Measurements from ENCODE around the gene CELA1.

Gene CELA1

GRCh38 chr12:51388846-51389245 lies 42.4 kb upstream of the CELA1 start:
- Histone ChIP-seq H3K4me1 (ENCODE audit: control insufficient read depth, insufficient read depth, low read length, poor library complexity, severe bottlenecking) (peaks cover 38% of the 10 kb centered on the region), H3K9me3 (ENCODE audit: control insufficient read depth, low read length) (no peaks in the 10 kb centered on the region), H3K36me3 (ENCODE audit: control insufficient read depth, insufficient read depth, low read length) (no peaks in the 10 kb centered on the region), H3K27me3 (replicated peaks; ENCODE audit: control insufficient read depth, insufficient read depth, low read length, poor library complexity, severe bottlenecking) (no peaks in the 10 kb centered on the region), H3K27ac (ENCODE audit: insufficient read depth, low read length, poor library complexity, severe bottlenecking) (no peak overlapping the region), H3K4me3 (ENCODE audit: insufficient read depth, low read depth, low read length, poor library complexity, severe bottlenecking) (no peak overlapping the region)
- no peak for DNase-seq

GRCh38 chr12:51388069-51388799 lies 41.8 kb upstream of the CELA1 start:
- no peak for DNase-seq
- Histone ChIP-seq H3K27me3 (replicated peaks; ENCODE audit: control insufficient read depth, insufficient read depth, low read length, poor library complexity, severe bottlenecking) (no peaks in the 10 kb centered on the region), H3K4me3 (ENCODE audit: insufficient read depth, low read depth, low read length, poor library complexity, severe bottlenecking) (no peak overlapping the region), H3K9me3 (ENCODE audit: control insufficient read depth, low read length) (no peaks in the 10 kb centered on the region), H3K27ac (ENCODE audit: insufficient read depth, low read length, poor library complexity, severe bottlenecking) (no peak overlapping the region), H3K36me3 (ENCODE audit: control insufficient read depth, insufficient read depth, low read length) (no peaks in the 10 kb centered on the region), H3K4me1 (ENCODE audit: control insufficient read depth, insufficient read depth, low read length, poor library complexity, severe bottlenecking) (peaks cover 38% of the 10 kb centered on the region)

- H3K27me3 ChIP-seq (replicated peaks; ENCODE audit: control insufficient read depth, insufficient read depth, low read length, poor library complexity, severe bottlenecking) = no peaks in the 10 kb centered on the region
- H3K9me3 ChIP-seq (ENCODE audit: control insufficient read depth, low read length) = no peaks in the 10 kb centered on the region
- no peak for DNase-seq
- no peak overlapping the region for H3K27ac ChIP-seq (ENCODE audit: insufficient read depth, low read length, poor library complexity, severe bottlenecking)
- peaks cover 25% of the 10 kb centered on the region for H3K4me1 ChIP-seq (ENCODE audit: control insufficient read depth, insufficient read depth, low read length, poor library complexity, severe bottlenecking)
- H3K36me3 ChIP-seq (ENCODE audit: control insufficient read depth, insufficient read depth, low read length) = no peaks in the 10 kb centered on the region
- no peak overlapping the region for H3K4me3 ChIP-seq (ENCODE audit: insufficient read depth, low read depth, low read length, poor library complexity, severe bottlenecking)
Observed at GRCh38 chr12:51386351-51386750, 39.9 kb upstream of the CELA1 start.

GRCh38 chr12:51383269-51383905 lies 36.9 kb upstream of the CELA1 start:
- H3K4me1 ChIP-seq (ENCODE audit: control insufficient read depth, insufficient read depth, low read length, poor library complexity, severe bottlenecking) = peaks cover 9% of the 10 kb centered on the region
- no peaks in the 10 kb centered on the region for H3K27me3 ChIP-seq (replicated peaks; ENCODE audit: control insufficient read depth, insufficient read depth, low read length, poor library complexity, severe bottlenecking)
- H3K9me3 ChIP-seq (ENCODE audit: control insufficient read depth, low read length) = no peaks in the 10 kb centered on the region
- no peak overlapping the region for H3K4me3 ChIP-seq (ENCODE audit: insufficient read depth, low read depth, low read length, poor library complexity, severe bottlenecking)
- DNase-seq = no peak
- no peak overlapping the region for H3K27ac ChIP-seq (ENCODE audit: insufficient read depth, low read length, poor library complexity, severe bottlenecking)
- H3K36me3 ChIP-seq (ENCODE audit: control insufficient read depth, insufficient read depth, low read length) = peaks cover 19% of the 10 kb centered on the region

- Histone ChIP-seq H3K36me3 (ENCODE audit: control insufficient read depth, insufficient read depth, low read length) (peaks cover 26% of the 10 kb centered on the region), H3K4me3 (ENCODE audit: insufficient read depth, low read depth, low read length, poor library complexity, severe bottlenecking) (no peak overlapping the region), H3K27me3 (replicated peaks; ENCODE audit: control insufficient read depth, insufficient read depth, low read length, poor library complexity, severe bottlenecking) (no peaks in the 10 kb centered on the region), H3K4me1 (ENCODE audit: control insufficient read depth, insufficient read depth, low read length, poor library complexity, severe bottlenecking) (peaks cover 9% of the 10 kb centered on the region), H3K9me3 (ENCODE audit: control insufficient read depth, low read length) (no peaks in the 10 kb centered on the region), H3K27ac (ENCODE audit: insufficient read depth, low read length, poor library complexity, severe bottlenecking) (no peak overlapping the region)
- no peak for DNase-seq
Observed at GRCh38 chr12:51382173-51382572, 35.7 kb upstream of the CELA1 start.

GRCh38 chr12:51381226-51382079 lies 35.0 kb upstream of the CELA1 start:
- H3K27me3 ChIP-seq (replicated peaks; ENCODE audit: control insufficient read depth, insufficient read depth, low read length, poor library complexity, severe bottlenecking) = no peaks in the 10 kb centered on the region
- H3K9me3 ChIP-seq (ENCODE audit: control insufficient read depth, low read length) = no peaks in the 10 kb centered on the region
- no peak overlapping the region for H3K27ac ChIP-seq (ENCODE audit: insufficient read depth, low read length, poor library complexity, severe bottlenecking)
- peaks cover 9% of the 10 kb centered on the region for H3K4me1 ChIP-seq (ENCODE audit: control insufficient read depth, insufficient read depth, low read length, poor library complexity, severe bottlenecking)
- peaks cover 31% of the 10 kb centered on the region for H3K36me3 ChIP-seq (ENCODE audit: control insufficient read depth, insufficient read depth, low read length)
- no peak overlapping the region for H3K4me3 ChIP-seq (ENCODE audit: insufficient read depth, low read depth, low read length, poor library complexity, severe bottlenecking)
- no peak for DNase-seq

GRCh38 chr12:51379571-51379970 lies 33.1 kb upstream of the CELA1 start:
- peaks cover 9% of the 10 kb centered on the region for H3K4me1 ChIP-seq (ENCODE audit: control insufficient read depth, insufficient read depth, low read length, poor library complexity, severe bottlenecking)
- H3K4me3 ChIP-seq (ENCODE audit: insufficient read depth, low read depth, low read length, poor library complexity, severe bottlenecking) = no peak overlapping the region
- H3K36me3 ChIP-seq (ENCODE audit: control insufficient read depth, insufficient read depth, low read length) = peaks cover 34% of the 10 kb centered on the region
- H3K27ac ChIP-seq (ENCODE audit: insufficient read depth, low read length, poor library complexity, severe bottlenecking) = no peak overlapping the region
- H3K9me3 ChIP-seq (ENCODE audit: control insufficient read depth, low read length) = no peaks in the 10 kb centered on the region
- no peak for DNase-seq
- H3K27me3 ChIP-seq (replicated peaks; ENCODE audit: control insufficient read depth, insufficient read depth, low read length, poor library complexity, severe bottlenecking) = no peaks in the 10 kb centered on the region

GRCh38 chr12:51378749-51379148 lies 32.3 kb upstream of the CELA1 start:
- Histone ChIP-seq H3K36me3 (ENCODE audit: control insufficient read depth, insufficient read depth, low read length) (peaks cover 34% of the 10 kb centered on the region), H3K9me3 (ENCODE audit: control insufficient read depth, low read length) (no peaks in the 10 kb centered on the region), H3K27me3 (replicated peaks; ENCODE audit: control insufficient read depth, insufficient read depth, low read length, poor library complexity, severe bottlenecking) (no peaks in the 10 kb centered on the region), H3K4me1 (ENCODE audit: control insufficient read depth, insufficient read depth, low read length, poor library complexity, severe bottlenecking) (peaks cover 5% of the 10 kb centered on the region), H3K4me3 (ENCODE audit: insufficient read depth, low read depth, low read length, poor library complexity, severe bottlenecking) (no peak overlapping the region), H3K27ac (ENCODE audit: insufficient read depth, low read length, poor library complexity, severe bottlenecking) (no peak overlapping the region)
- no peak for DNase-seq

- no peak overlapping the region for H3K27ac ChIP-seq (ENCODE audit: insufficient read depth, low read length, poor library complexity, severe bottlenecking)
- peaks cover 34% of the 10 kb centered on the region for H3K36me3 ChIP-seq (ENCODE audit: control insufficient read depth, insufficient read depth, low read length)
- DNase-seq = no peak
- no peak overlapping the region for H3K4me3 ChIP-seq (ENCODE audit: insufficient read depth, low read depth, low read length, poor library complexity, severe bottlenecking)
- no peaks in the 10 kb centered on the region for H3K27me3 ChIP-seq (replicated peaks; ENCODE audit: control insufficient read depth, insufficient read depth, low read length, poor library complexity, severe bottlenecking)
- H3K4me1 ChIP-seq (ENCODE audit: control insufficient read depth, insufficient read depth, low read length, poor library complexity, severe bottlenecking) = no peaks in the 10 kb centered on the region
- no peaks in the 10 kb centered on the region for H3K9me3 ChIP-seq (ENCODE audit: control insufficient read depth, low read length)
Observed at GRCh38 chr12:51377099-51377984, 30.9 kb upstream of the CELA1 start.
